IPS-NIHi7 (cell line): Measurements from ENCODE around the gene MGAT5B.
"Not testable (repeated sequence)": the region's sequence is repeated elsewhere in the genome, so short reads cannot be mapped to it uniquely, and the experiment has no call there.

Experiments used
- DNase-seq: peaks from one replicate; pipeline ENCODE4 v3.0.0; 2012; ENCODE audit warnings: mixed read lengths; ENCODE audit errors: extremely low spot score

The MGAT5B gene

GRCh38 chr17:76978050-76978449 lies 109.8 kb downstream of the MGAT5B start:
- DNase-seq, result not testable (repeated sequence)

DNA sequence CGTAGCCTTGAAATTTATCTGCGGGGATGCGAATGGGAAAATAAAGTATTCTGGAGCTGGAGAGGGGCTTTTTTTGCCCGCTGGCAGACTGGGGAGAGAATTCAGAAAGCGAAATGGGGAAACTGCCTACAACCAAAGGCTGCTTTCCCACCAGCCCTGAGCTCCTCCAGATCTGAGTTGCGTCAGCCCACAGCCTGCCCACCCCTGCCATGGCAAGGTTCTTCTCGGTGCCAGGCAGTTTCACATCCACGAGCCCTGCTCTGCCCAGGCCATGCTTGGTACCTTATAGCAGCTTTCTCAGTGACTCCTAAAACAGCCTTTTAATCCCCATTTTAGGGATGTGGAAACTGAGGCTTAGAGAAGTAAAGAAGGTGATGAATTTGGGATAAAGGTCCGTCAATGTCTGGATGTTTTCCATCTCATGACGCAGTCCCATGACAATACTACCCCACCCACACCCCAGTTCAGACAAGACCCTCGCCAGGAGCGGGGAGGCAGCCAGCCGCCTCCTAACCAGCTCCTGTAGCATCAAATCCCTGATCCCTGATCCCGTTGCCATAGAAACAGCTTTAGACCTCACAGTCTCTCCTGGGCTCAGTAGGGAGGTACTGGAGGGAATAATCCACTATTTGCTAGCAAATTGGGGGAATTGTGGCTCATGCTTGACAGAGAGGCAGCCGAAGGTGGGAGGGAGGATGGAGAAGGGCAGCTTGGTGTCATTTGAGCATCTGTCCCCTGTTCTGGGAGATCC lies 113.5 kb downstream of the MGAT5B start:
- DNase-seq, result no peak

GRCh38 chr17:76982408-76983074 lies 114.3 kb downstream of the MGAT5B start:
- no peak for DNase-seq

- no peak for DNase-seq
These were observed 115.0 kb downstream of the MGAT5B start for GRCh38 chr17:76983075-76983775.

- no peak for DNase-seq
These were observed 118.2 kb downstream of the MGAT5B start for GRCh38 chr17:76986365-76986764.

DNA sequence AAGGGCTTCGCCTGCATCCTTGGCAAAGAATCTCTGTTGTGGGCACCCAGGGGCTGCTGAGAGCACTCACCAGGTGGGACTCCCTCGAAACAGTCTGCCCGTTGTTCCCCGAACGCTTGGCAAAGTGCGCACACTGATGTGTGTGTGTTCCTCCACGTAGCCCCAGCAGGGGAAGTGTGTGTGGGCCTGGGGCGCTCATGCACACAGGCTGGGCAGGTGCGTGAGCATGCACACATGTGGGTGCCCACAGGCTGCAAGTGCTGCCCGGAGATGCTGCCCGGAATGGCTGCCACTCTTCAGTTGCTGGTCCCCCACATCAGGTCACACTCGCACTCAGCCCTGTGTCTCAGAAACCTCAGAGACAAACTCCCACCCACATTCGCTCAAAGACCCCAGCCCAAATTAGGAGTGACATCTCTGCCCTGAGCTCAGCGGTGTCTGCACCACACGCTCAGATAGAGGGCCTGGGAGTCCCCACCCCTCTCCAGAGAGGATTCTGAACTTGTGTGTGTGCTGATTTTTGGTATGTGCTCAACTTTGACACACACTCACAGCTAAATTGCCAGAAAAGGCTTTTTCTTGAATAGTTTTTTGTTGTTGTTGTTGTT lies 119.4 kb downstream of the MGAT5B start:
- no peak for DNase-seq

GRCh38 chr17:76988796-76989195 lies 120.6 kb downstream of the MGAT5B start:
- DNase-seq, result no peak

DNA sequence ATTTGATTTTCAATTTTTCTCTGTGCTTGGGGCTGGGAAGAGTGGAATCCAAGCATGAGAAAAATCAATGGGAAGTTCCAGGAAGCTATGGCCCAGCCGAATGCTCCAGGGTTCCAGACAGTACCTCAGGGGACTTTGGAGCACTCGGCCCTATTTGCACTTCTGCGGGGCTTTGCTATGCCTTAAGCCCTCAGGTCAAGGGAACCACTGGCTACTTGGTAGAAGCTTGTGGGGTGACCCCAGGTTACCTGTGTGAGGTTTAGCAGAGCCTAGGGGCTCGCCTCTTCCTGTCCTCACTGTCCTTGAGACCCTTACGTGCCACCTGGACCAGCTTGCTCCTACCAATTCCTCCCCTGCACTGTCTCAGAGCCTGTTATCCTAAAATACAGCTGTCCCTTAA lies 121.3 kb downstream of the MGAT5B start:
- no peak for DNase-seq

DNA sequence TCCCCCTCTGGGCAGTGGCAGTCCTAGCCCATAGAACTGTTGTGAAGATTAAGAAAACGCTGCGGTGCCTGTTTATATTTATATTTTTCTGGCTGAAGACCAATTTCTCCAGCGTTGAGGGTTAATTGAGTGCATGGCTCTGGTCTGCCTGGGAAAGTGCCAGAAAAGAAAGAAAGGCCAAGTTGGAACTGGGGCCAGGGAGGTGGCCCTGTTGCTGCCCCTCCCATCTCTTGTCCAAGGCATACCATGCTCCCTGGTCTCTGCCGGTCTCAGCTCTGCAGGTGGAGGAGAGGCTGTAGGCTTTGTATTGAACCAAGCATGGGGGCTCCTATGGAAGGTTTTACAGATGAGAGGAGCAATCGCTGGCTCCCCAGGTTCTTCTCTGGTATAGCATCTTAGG lies 124.7 kb downstream of the MGAT5B start:
- DNase-seq, result no peak

- no peak for DNase-seq
These were observed 125.4 kb downstream of the MGAT5B start for GRCh38 chr17:76993651-76994050.

DNA sequence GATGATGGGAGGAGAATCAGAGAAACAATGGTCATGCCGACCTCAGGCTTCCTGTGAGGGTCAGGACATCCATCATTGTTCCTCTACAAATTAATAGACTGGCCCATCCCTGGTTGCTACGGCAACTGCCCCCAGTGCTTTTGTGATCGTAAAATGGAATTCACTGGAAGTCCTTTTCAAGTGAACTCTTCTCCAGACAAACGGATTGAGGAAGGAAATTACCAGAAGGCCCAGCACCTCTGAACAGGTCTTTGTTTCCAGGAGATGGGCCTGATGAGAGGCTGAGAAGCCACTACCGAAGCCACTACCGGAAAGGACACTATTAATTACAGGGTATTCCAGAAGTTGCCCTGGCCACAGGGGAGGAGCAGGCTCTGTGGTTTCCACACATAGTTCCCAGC lies 126.0 kb downstream of the MGAT5B start:
- no peak for DNase-seq

DNA sequence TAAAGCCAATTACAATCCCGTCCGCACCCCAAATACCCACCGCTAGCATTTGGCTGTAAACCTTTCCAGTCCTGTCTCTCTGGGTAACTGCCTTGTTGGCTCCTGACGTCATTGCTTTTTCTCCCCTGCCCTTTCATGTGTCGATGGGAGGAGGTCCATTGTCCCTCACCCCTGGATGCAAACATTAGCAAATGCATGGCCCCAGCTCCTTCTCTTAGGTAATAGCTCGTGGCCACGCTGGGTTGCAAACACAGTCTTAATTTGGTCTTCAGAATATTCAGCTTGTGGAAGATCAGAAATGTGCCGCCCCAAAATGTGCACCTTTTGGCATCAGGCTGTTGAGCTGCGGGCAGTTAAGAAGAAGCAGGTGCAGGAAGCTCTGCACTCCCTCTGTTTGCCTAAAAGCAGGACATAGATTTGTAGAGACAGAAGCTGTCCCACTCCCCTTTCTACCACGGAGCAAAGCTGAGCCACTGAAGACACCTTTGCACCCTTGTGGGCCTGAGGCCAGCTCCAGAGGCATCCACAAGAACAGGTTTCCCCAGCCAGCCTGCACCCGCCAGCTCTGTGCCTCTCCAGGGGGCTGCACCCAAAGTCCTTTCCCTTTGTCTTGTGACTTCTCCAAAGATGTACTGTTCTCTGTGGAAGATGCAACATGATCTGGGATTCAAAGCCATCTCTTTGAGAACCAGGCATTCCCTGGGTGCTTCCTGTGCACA lies 127.3 kb downstream of the MGAT5B start:
- DNase-seq, result peak; percentile 69

DNA sequence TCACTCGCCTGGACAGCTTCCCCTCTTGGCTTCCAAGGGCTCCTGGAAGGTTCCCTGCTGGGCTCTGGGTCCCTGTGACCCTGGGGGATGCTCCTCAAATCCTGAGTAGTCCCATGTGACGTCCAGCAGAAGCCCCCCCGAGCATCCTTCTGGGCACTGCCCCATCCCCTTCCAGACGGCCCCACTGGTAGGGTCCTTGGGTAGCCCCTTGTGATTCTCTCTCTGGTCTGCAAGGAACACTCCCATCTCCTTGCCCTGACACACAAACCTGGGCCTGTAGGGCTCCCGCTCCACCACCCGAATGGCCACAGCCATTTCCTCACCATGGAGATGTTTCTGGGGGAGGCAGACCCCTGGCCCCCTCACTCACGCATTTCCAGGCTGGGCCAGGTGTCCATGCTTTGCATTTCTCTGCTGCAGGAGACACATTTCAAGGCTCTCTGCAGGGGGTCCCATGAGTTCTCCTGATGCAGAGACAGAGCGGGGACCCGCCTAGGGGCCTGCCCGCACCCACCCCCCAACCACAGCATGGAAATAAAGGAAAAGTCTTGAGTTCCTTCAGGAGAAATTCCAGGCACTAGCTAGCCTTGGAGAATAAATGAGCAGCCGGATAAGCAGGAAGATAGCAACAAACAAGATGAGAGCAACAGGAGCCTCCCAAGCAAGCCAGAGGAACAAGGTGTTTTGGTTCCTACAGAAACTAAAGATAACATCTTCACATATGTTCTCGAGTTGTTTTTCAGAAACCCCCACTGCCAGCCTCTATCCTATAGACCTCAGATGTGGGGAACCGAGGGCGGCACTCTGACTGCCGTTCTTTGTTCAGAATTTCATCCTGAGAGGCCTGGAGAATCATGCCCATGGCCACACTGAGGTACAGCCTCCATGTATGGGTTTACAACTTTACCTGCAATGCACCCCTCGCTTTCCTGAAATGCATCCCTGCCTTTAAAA lies 128.8 kb downstream of the MGAT5B start:
- DNase-seq, result no peak

DNA sequence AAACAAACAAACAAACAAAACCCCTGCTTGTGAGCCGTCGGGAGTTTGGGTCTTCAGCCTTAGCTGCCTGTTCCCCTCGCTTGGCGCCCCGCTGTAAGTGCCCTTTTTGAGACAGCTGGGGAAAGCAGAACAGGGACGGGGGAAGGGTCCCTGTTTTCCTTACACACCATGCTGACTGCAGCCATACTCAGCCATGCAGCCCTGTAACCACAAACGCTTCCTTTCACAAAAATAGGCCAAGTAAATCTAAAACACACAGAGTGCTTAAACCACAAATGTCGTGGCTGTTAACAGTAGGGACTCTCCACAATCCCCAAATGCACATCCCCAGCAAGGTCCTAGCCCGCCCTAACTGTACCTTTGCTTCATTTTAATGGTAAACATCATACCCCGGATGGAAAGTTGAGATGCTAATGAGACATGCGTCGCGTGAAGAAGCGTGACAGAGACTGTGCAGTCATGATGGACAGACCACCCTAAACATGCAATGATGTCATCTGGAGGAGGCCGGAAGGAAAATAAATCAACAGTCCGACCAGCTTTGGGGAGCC lies 129.9 kb downstream of the MGAT5B start:
- no peak for DNase-seq

DNA sequence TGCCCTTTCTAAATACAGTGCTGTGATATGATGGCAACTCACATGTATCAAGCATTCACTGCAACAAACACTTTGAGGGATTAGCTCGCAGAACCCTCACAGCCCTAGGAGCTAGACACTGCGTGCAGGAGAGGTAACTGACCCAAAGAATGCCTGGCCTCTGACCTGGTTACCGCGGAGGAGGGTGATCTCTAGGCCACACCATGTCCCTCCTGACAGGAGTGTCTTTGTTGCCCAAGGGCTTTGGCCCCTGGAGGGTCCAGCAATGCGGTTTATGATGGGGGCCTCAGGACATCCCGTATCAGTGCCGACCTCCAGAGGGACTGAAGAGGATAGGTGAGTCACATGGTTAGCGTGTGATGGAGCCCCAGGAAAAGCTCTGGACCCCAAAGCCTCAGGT lies 130.6 kb downstream of the MGAT5B start:
- DNase-seq, result no peak
